HG03045 (cell line): Measurements from ENCODE around the gene SBNO2.

Experiments
- ATAC-seq: cut with Tn5 transposase; IDR thresholded peaks from one replicate; pipeline ENCODE4 v1.9.1; 2021; ENCODE audit warnings: mild to moderate bottlenecking, moderate library complexity; ENCODE audit not compliant: unreplicated experiment

SBNO2 gene

GRCh38 chr19:1074544-1075283, 99.4 kb downstream of the SBNO2 start:
- peak; percentile 35 for ATAC-seq

GRCh38 chr19:1073956-1074517, 100.0 kb downstream of the SBNO2 start:
- ATAC-seq, result no peak

DNA sequence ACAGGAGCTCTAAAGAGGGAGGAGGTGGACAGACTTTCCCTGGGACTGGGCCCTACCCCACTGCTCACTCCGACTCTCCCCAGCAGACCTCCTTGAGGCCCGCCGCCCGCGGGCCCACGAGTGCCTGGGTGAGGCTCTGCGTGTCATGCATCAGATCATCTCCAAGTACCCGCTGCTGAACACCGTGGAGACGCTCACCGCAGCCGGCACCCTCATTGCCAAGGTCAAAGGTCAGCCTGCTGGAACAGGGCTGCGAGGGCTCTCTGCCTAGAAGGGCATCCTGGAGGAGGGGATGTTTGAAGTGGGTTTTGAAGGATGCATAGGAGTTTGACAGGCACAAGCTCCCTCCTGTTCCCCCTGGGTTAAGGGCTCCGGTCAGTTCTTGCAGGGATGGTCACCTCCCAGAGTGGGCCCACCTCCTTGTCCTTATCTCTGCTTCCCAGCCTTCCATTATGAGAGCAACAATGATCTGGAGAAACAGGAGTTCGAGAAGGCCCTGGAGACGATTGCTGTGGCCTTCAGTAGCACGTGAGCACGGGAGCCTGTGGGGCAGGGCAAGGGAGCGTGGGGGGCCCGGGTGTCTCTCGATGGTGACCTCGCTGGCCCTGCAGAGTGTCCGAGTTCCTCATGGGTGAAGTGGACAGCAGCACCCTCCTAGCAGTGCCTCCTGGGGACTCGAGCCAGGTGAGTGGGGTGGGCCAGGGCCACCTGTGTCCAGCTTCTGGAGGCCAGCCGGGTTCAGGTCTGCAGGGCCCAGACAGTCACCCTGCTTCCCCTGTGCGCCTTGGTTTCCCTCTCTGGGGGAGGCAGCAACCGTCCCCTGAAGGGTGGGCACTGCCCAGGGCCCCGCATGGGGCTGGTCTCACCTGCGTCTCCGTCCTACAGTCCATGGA, 100.8 kb downstream of the SBNO2 start:
- ATAC-seq, result no peak

- no peak for ATAC-seq
Measured at GRCh38 chr19:1072371-1073015, 101.6 kb downstream of the SBNO2 start.

DNA sequence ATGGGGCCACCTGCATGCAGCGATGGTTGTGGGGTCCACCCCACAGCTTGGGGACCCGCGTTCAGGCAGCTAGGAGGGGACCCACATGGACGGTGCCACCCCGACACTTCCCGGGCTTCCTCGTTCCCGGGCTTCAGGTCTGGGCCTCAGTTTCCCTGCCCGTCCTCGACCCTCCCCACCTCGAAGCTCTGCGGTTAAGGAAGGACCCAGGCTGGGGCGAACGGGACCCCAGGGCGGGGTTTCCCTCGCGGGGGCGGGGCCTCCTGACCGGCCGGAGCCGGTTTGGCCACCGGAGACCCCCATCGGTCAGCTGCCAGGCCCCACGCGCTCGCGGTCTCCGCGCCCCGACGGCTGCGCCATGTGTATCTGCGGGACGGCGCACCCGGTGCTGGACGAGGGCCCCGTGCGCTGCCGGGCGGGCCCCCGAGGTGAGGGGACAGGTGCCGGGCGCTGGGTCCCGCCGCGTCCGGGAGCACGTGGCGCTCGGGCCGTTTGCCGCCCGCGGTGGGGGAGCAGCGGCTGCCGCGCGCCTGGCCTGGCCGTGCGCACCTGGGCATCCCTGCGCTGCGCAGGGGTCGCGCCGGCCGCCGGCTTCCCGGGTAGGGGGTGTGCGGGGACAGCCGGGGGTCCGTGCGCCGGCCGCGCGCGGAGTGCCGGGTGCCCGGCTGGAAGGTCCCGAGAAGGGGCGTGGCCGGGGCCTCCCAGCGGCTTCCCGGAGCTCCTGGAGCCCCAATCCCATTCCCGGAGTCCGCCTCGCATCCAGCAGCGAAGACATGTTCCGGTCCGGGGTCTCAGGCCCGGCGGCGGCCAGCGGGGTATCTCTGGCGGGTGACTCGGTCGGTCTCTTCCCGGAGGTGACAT, 102.9 kb downstream of the SBNO2 start:
- no peak for ATAC-seq

- ATAC-seq, result no peak
Measured at GRCh38 chr19:1070576-1070930, 103.5 kb downstream of the SBNO2 start.

DNA sequence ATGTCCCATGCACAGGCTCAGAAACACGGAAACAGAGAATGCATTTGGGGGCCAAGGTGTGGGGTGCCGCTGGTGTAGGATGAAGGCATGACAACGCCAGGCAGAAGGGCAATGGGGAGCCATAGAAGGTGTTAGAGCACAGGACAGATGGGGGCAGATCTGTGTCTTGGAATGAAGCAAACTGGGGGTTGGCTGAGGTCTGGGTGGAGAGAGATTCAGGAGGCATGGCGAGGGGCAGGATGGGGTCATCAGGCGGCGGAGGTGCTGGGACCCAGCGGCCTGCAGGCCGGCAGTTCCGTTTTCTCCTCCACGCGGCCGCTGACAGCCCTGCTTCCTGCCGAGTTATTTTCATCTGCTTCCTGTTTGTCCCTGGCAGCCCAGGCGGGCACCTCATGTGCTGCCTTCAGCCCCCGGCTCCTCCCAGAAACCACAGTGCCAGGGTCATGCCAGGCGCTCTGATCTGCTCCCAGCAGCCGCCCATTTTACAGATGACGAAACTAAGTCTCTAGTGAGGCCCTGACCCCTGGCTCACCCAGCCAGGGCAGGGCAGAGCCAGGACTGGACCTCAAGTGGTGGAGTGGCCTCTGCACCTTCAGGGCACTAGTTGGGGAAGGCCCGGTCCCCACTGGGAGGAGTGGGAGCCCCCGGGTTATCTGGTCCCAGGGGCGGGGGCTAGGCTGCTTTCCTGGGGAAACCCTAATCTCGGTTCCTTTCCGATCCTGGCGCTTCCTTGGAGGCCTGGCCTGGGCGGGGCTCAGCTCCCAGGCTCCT, 104.9 kb downstream of the SBNO2 start:
- no peak for ATAC-seq

DNA sequence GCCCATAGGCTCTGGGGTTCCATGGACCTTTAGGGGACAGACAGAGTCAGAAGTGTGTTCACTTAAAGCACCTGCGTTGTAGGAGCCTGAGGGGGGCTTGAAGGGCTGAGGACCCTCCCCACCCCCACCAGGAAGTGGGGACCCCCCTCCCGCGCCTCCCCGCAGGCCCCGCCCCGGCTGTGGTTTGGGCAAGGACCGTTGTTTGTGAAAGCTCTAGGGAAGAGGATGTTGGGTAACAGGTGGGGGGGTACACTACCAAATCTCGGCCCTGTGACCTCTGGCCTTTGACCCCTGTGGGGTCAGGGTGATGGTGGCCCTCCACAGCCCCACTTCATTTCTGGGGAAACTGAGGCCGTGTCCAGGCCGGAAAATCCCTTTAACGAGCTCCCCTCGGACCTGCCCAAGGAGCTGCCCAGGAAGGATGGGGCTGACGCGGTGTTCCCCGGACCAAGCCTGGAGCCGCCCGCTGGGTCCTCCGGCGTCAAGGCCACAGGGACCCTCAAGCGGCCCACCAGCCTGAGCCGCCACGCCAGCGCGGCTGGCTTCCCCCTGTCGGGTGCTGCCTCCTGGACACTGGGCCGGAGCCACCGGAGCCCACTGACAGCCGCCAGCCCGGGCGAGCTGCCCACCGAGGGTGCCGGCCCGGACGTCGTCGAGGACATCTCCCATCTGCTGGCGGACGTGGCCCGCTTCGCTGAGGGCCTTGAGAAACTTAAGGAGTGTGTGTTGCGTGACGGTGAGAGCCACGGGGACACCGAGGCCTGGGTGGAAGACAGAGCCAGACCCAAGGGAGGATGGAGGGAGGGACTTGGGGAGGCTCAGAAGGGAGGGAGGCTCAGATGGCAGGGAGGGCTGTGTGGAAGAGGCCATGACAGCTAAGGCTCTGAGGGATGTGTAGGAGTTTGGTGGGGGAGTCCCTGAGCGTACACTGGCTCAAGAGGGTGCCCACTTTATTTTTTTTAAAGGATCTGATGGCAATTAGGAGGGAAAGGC, 105.8 kb downstream of the SBNO2 start:
- ATAC-seq, result no peak

- no peak for ATAC-seq
Measured at GRCh38 chr19:1067341-1067957, 106.6 kb downstream of the SBNO2 start.

DNA sequence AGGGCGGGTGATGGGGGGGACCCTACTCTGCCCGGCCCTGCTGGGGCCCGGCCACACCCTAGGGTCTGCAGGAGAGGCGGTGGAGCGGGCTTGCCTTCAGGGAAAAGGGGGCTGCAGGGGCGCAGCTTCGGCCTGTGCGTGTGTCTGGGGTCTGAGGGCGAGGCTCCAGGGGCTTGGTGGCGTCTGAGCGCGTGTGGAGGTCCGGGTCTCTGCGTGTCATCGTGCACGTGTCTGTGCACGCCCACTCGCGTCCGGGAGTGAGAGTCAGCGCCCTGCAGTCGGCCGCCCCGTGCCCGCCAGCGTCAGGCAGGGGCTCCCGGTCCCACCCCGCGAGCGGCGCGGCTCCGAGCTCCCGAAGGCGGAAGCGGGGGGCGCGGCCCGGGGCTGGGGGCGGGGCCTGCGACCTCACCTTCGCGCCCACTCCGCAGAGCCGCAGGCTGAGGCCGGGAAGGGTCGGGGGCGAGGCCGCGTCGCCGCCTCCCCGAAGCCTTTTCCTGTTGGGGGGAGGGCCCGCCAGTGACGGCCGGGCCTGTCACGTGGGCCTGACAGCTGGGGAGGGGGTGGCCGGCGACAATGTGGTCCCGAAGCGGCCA, 107.2 kb downstream of the SBNO2 start, which contains the start of gene ARHGAP45:
Gene ARHGAP45 (plus strand): TSS at position 420 of the 593 bp plus-strand sequence. CDS start 239 bp downstream, outside the sequence.
- no peak for ATAC-seq

- ATAC-seq, result no peak
Measured at GRCh38 chr19:1066251-1066747, 107.8 kb downstream of the SBNO2 start.

GRCh38 chr19:1065606-1066109, 108.4 kb downstream of the SBNO2 start:
- ATAC-seq, result no peak

DNA sequence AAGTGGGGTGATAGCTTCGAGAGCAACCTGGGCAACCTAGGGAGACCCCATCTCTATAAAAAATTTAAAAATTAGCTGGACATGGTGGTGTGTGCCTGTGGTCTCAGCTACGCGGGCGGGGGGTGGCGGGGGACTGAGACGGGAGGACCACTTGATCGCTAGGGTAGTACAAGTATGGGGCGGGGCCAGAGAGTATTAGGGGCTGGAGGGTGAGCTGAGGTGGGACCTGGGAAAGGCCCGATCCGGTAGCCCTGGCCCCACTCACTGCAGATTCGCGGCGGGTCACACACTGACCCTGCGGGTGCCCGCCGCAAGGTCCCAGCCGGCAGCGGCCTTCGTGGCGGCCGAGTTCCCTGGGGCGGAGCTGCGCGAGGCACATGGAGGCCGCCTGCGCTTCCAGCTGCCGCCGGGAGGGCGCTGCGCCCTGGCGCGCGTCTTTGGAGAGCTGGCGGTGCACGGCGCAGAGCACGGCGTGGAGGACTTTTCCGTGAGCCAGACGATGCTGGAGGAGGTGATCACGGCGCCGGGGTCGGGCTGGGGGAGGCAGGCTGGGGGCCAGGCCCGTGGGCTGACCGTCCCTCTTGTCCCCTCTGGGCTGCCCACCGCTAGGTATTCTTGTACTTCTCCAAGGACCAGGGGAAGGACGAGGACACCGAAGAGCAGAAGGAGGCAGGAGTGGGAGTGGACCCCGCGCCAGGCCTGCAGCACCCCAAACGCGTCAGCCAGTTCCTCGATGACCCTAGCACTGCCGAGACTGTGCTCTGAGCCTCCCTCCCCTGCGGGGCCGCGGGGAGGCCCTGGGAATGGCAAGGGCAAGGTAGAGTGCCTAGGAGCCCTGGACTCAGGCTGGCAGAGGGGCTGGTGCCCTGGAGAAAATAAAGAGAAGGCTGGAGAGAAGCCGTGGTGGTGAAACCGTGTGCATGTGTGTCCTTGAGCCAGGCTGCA, 109.1 kb downstream of the SBNO2 start:
- ATAC-seq, result no peak

GRCh38 chr19:1063909-1064660, 110.0 kb downstream of the SBNO2 start:
- ATAC-seq, result no peak
